K562 (cell line): ENCODE data around the gene STAG2. TPM values are rescaled to one million over a fixed set of nuclear protein-coding genes. Genes with fewer than 3 reads are reported as not detected.

Experiments used
- ARID4B ChIP-seq: sonication (generic); formaldehyde crosslinking; IDR thresholded peaks from 2 replicates; pipeline ENCODE4 v1.8.0; 2022; ENCODE audit warnings: mild to moderate bottlenecking, missing genetic modification reagents
- BRF1 ChIP-seq: IDR thresholded peaks from 3 replicates; pipeline ENCODE4 v1.6.1; 2011; ENCODE audit warnings: borderline replicate concordance, mild to moderate bottlenecking; ENCODE audit not compliant: insufficient read length; ENCODE audit errors: extremely low read depth
- HIVEP1 ChIP-seq: fragments of 250-450 bp; sonication (Bioruptor Pico); IDR thresholded peaks from 2 replicates; pipeline ENCODE4 v1.4.0; 2020; ENCODE audit warnings: mild to moderate bottlenecking
- MAFG ChIP-seq: fragments of 450-650 bp; conservative IDR thresholded peaks from 2 replicates; pipeline ENCODE4 v1.6.1; 2016; ENCODE audit warnings: missing genetic modification characterization, missing compliant biosample characterization
- RAD51 ChIP-seq: fragments of 450-650 bp; IDR thresholded peaks from 2 replicates; pipeline ENCODE4 v1.7.1; 2016; ENCODE audit warnings: low read depth, mild to moderate bottlenecking, borderline replicate concordance
- ZC3H11A ChIP-seq: IDR thresholded peaks from 2 replicates; pipeline ENCODE4 v1.6.1; 2012; ENCODE audit warnings: low read depth, low read length, improper control_type of control experiment
- ZNF311 ChIP-seq: fragments of 250-450 bp; sonication (Bioruptor Pico); IDR thresholded peaks from 2 replicates; pipeline ENCODE4 v1.4.0; 2020; ENCODE audit warnings: mild to moderate bottlenecking, moderate library complexity
- ZNF318 ChIP-seq, 2 experiments: fragments of 450-650 bp; IDR thresholded peaks; 2 replicates each; pipeline ENCODE4 v1.6.1; 2016; ENCODE audit warnings: mild to moderate bottlenecking in 2 of 2, borderline replicate concordance in 1 of 2, low read depth in 1 of 2, moderate library complexity in 1 of 2
- ZNF398 ChIP-seq: fragments of 250-450 bp; sonication (Bioruptor Pico); IDR thresholded peaks from 2 replicates; pipeline ENCODE4 v1.8.0; 2021; ENCODE audit warnings: moderate library complexity, mild to moderate bottlenecking, inconsistent platforms
- ZNF512 ChIP-seq: IDR thresholded peaks from 2 replicates; pipeline ENCODE4 v1.6.1; 2016; ENCODE audit warnings: missing genetic modification characterization, missing compliant biosample characterization
- ZNF668 ChIP-seq: fragments of 250-450 bp; sonication (Bioruptor Pico); IDR thresholded peaks from 2 replicates; pipeline ENCODE4 v1.8.0; 2022; ENCODE audit warnings: mild to moderate bottlenecking, inconsistent platforms
- polyA plus RNA-seq, 8 experiments: library from polyadenylated mRNA; depleted of rRNA in 4 of 8; stranded (reverse) in 5 of 8; unstranded in 3 of 8; fragments of >200 nt; fragmentation: Nextera tagmentation in 2 of 8; fragmentation: Illumina TruSeq in 1 of 8; extraction: Ambion mirVana in 2 of 8; extraction: Trizol in 1 of 8; gene quantifications; 2 replicates each; pipeline versions ENCODE4 v1.2.1 to v1.2.3, GENCODE V29; 2011 to 2014; ENCODE audit warnings: inconsistent platforms in 1 of 8, missing spikeins in 1 of 8
- total RNA-seq, 7 experiments: library from RNA; depleted of rRNA in 6 of 7; stranded (reverse); fragments of >200 nt in 6 of 7; fragmentation: Illumina TruSeq in 2 of 7; extraction: Trizol in 2 of 7; gene quantifications; 2 replicates each; pipeline versions ENCODE4 v1.2.1 to v1.2.3, GENCODE V29; 2011 to 2021; ENCODE audit warnings: low replicate concordance in 1 of 7

STAG2 gene
- total and polyA plus RNA-seq, 9 of the 15 experiments (the other 6 are each of a cell fraction or from before 2014, with no cell fraction given) = 40.3 to 133 (median 90.1) TPM

GRCh38 chrX:123962794-123963373 lies 1.4 kb downstream of the STAG2 start (continued):
- no peak for TF ChIP-seq ARID4B
- TF ChIP-seq ZNF318 (IDR thresholded peaks at IDR 0.05; ENCODE audit: borderline replicate concordance in 1 of 2, low read depth in 1 of 2) = peak in 1 of 2 experiments; percentile 16; a peak in 1 of 4 replicates
- no peak for TF ChIP-seq ZNF668 (CRISPR knock-in tag)
- TF ChIP-seq HIVEP1 (CRISPR knock-in tag) = no peak
- no peak for TF ChIP-seq ZNF398 (CRISPR knock-in tag)
- no peak for TF ChIP-seq BRF1
- TF ChIP-seq ZNF311 = no peak
- no peak for TF ChIP-seq ZNF512 (tag)
- TF ChIP-seq RAD51 = no peak
- no peak for TF ChIP-seq ZC3H11A
- TF ChIP-seq MAFG (tag) = no peak
